ENCODE results near the gene ZBTB44.
"Not testable (repeated sequence)": the region's sequence is repeated elsewhere in the genome, so short reads cannot be mapped to it uniquely, and the experiment has no call there.

ZBTB44 gene

GRCh38 chr11:130313383-130314183 lies 1.1 kb downstream of the ZBTB44 start:
- no peak for DNase-seq (ENCODE audit: low read depth)

- DNase-seq (ENCODE audit: low read depth) = no peak
Measured at GRCh38 chr11:130312046-130312445, 2.7 kb downstream of the ZBTB44 start.

- no peak for DNase-seq (ENCODE audit: low read depth)
Measured at GRCh38 chr11:130310622-130311021, 4.1 kb downstream of the ZBTB44 start.

- no peak for DNase-seq (ENCODE audit: low read depth)
Measured at GRCh38 chr11:130308886-130309285, 5.8 kb downstream of the ZBTB44 start.

- DNase-seq (ENCODE audit: low read depth) = no peak
Measured at GRCh38 chr11:130308059-130308458, 6.7 kb downstream of the ZBTB44 start.

- DNase-seq (ENCODE audit: low read depth) = no peak
Measured at GRCh38 chr11:130304651-130305050, 10.1 kb downstream of the ZBTB44 start.

- DNase-seq (ENCODE audit: low read depth) = no peak
Measured at GRCh38 chr11:130301002-130301401, 13.7 kb downstream of the ZBTB44 start.

- DNase-seq (ENCODE audit: low read depth) = no peak
Measured at GRCh38 chr11:130300567-130300966, 14.2 kb downstream of the ZBTB44 start.

- no peak for DNase-seq (ENCODE audit: low read depth)
Measured at GRCh38 chr11:130299978-130300377, 14.7 kb downstream of the ZBTB44 start.

GRCh38 chr11:130295657-130296056 lies 19.1 kb downstream of the ZBTB44 start:
- no peak for DNase-seq (ENCODE audit: low read depth)

- DNase-seq (ENCODE audit: low read depth) = no peak
Measured at GRCh38 chr11:130282111-130282510, 32.6 kb downstream of the ZBTB44 start.

- not testable (repeated sequence) for DNase-seq (ENCODE audit: low read depth)
Measured at GRCh38 chr11:130281341-130281740, 33.4 kb downstream of the ZBTB44 start.

- DNase-seq (ENCODE audit: low read depth) = no peak
Measured at GRCh38 chr11:130279989-130280388, 34.7 kb downstream of the ZBTB44 start.

- DNase-seq (ENCODE audit: low read depth) = no peak
Measured at GRCh38 chr11:130278745-130279144, 36.0 kb downstream of the ZBTB44 start.

- DNase-seq (ENCODE audit: low read depth) = no peak
Measured at GRCh38 chr11:130278151-130278550, 36.6 kb downstream of the ZBTB44 start.

- DNase-seq (ENCODE audit: low read depth) = peak; percentile 14
Measured at GRCh38 chr11:130272336-130272735, 42.4 kb downstream of the ZBTB44 start.

- no peak for DNase-seq (ENCODE audit: low read depth)
Measured at GRCh38 chr11:130269326-130269943, 45.3 kb downstream of the ZBTB44 start.

- no peak for DNase-seq (ENCODE audit: low read depth)
Measured at GRCh38 chr11:130263351-130263750, 51.4 kb downstream of the ZBTB44 start.

GRCh38 chr11:130262424-130262823 lies 52.3 kb downstream of the ZBTB44 start:
- no peak for DNase-seq (ENCODE audit: low read depth)

- no peak for DNase-seq (ENCODE audit: low read depth)
Measured at GRCh38 chr11:130261571-130261970, 53.1 kb downstream of the ZBTB44 start.

- no peak for DNase-seq (ENCODE audit: low read depth)
Measured at GRCh38 chr11:130260742-130261141, 54.0 kb downstream of the ZBTB44 start.

- no peak for DNase-seq (ENCODE audit: low read depth)
Measured at GRCh38 chr11:130260080-130260627, 54.6 kb downstream of the ZBTB44 start.

- DNase-seq (ENCODE audit: low read depth) = not testable (repeated sequence)
Measured at GRCh38 chr11:130251763-130252162, 63.0 kb downstream of the ZBTB44 start.
